ENCODE results near the gene PAQR6.

The PAQR6 gene

DNA sequence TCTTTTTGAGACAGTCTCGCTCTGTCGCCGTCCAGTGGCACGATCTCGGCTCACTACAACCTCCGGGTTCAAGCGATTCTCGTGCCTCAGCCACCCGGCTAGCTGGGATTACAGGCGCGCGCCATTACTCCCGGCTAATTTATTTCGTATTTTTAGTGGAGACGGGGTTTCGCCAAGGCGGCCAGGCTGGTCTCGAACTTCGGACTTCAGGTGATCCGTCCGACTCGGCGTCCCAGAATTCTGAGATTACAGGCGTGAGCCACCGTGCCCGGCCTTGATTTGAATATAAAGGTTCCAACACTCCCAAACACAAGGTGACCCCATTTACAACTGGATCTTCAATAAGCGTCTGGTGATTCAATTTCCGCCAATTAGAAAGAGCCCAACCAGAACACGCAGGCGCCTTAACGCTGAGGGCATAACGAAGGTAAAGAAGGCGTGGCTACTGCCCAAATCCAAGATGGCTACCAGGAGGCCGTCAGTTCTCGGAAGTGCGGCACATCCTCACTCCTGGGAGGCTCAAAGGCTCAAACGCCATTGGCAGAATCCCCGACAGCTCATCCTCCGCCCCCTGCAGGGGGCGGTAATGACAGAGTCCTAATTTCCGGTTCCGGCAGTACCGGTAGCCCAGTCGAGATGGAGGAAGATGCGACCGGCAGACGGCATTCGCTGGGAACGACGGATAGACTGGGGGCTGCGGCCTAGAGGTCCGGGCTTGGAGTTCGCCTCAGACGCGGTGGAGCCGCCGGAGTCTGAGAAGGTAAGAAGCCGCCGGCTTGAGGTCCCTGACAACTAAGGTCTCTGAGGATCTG is 54.2 kb downstream of the PAQR6 start, which contains the start of gene SLC25A44:
TSS of gene SLC25A44 (plus strand) at position 617 of the 812 bp plus-strand sequence. CDS start 5,744 bp downstream, outside the sequence.
- DNase-seq = peak; percentile 99

Data from RPMI8226 (cell line).